ENCODE data around the gene RCAN2.

Gene RCAN2

GRCh38 chr6:46491628-46492547, 639 bp upstream of the RCAN2 start:
- DNase-seq, result peak; percentile 25

DNA sequence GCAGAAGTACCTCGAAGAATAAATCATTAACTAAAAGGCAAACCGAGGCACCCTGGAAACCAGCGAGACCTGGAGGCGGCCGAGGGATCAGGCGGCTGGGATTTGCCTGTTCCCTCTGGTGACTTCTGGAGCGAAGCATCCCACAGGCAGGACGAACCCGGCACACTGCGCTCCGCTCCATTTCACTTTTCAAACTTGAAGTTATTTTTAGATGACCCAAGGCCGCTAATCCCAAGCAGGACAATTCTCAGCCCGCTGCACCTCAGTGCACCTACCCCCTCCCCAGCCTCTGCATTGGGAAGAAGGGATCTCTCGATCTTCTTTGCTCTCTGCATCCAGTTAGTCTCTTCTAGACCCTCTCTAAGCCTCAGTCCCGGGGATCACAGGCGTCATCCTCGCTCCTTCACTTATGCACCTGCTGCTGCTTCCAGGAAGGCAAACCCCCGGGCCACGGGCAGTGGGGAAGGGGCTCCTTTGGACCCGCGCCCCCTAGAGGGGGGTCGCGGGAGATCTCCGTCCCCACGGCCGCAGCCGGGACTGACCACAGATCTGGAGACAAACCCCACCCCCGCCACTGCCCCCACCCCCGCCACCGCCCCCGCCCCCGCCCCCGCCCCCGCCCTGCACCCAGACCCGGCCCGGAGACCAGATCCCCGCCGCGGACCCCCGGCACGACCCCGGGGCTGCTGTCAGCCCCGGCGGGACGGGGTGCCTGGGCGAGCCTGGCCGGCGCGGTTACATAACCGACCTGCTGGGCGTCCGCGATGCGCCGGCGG, 636 bp downstream of the RCAN2 start:
- DNase-seq, result no peak

- DNase-seq, result no peak
These were observed 5.1 kb downstream of the RCAN2 start for GRCh38 chr6:46486181-46486580.

DNA sequence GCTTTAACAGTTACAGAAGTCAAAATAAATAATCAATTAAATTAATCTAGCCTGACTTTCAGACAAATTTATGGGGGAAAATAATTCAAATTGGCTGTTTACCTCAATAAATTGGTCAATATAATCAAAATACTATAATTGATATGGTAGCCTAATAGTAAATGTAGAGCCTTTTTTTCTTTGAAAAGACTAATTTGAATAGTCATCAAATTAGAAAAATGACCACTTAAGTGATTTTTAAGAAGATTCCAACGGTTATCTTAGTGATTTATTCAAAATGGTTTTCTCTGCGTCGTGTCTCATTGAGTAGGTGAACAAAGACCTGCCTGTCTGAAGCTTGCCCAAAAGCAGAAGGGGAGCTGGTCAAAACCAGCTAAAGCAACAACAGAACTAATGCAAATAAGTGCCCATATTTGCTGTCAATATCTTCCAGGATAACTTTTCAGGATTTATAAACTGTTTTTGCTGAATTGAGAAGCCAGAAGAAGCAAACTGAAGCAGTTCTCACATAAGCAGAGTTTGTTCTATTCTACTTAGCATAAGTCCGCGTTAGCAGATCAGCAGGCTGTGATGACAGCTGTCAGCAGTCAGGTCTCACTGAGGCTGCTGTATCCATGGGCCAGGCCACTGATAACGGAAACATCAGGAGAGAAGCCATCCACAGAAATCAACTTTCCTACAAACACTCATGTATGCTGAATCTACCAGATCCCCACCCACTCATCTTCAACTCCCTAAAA, 7.0 kb downstream of the RCAN2 start:
- DNase-seq, result no peak

DNA sequence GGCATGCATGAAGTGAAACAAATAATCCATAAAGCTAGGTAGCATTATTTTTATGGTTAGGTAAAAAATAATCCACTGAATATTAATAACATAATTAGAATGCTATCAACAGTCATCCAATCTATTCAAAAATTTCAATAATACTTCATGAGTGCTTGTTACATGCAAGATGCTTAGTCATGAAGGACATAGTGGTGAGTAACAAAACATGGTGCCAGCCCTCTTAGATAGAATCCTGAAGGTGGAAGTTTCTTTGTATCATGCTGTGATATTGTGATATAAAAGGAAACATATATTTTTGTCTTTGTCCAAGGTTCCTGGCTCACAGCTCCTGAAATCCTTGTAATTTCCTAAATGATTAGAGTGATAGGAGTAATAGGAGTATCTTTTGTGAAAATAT, 14.9 kb downstream of the RCAN2 start:
- no peak for DNase-seq

DNA sequence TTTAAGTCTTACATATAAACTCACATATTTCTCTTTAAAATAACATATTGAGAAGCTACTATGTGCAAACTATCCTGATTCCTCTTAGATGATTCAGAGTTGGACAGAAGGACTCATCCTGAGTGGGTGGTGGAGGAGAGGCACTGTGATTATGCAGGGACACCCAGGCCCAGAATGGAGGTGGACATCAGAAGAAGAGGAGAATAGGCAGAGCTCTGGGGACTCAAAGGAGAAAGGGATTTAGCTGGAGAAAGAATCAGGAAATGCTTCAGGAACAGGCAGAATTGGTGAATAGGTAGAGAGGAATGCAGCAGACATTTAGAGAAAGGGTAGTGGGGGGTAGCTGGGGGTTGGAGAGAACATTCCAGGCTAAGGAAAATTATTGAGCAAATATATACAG, 17.4 kb downstream of the RCAN2 start:
- no peak for DNase-seq

DNA sequence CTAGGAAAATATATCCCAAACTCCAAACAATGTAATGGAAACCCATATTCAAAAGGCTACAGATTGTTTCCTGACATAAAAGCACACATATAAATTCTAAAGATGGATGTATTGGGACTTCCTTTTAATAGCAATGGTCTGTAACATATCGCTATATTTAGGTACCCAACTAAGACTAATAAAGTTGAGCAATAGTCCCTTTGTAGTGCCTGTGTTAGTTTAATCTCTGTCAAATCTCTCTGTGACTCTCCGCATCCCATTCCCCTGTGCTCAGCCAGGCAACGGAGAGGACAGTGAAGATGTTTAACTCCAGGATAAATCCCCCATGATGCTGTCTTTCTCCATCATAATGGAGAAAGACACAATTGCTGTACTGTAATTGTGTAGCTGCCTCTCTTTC, 19.0 kb downstream of the RCAN2 start:
- DNase-seq, result no peak

GRCh38 chr6:46469021-46469420, 22.2 kb downstream of the RCAN2 start:
- no peak for DNase-seq

- no peak for DNase-seq
These were observed 22.7 kb downstream of the RCAN2 start for GRCh38 chr6:46468403-46469010.

- DNase-seq, result no peak
These were observed 24.7 kb downstream of the RCAN2 start for GRCh38 chr6:46466570-46466969.

- no peak for DNase-seq
These were observed 25.7 kb downstream of the RCAN2 start for GRCh38 chr6:46465294-46466165.

GRCh38 chr6:46456297-46456696, 35.0 kb downstream of the RCAN2 start:
- DNase-seq, result no peak

- DNase-seq, result no peak
These were observed 36.6 kb downstream of the RCAN2 start for GRCh38 chr6:46454691-46455090.

GRCh38 chr6:46453741-46454316, 37.4 kb downstream of the RCAN2 start:
- no peak for DNase-seq

- peak; percentile 4 for DNase-seq
These were observed 38.0 kb downstream of the RCAN2 start for GRCh38 chr6:46453216-46453615.

- DNase-seq, result no peak
These were observed 38.8 kb downstream of the RCAN2 start for GRCh38 chr6:46452312-46452917.

GRCh38 chr6:46451343-46451742, 39.9 kb downstream of the RCAN2 start:
- no peak for DNase-seq

- DNase-seq, result no peak
These were observed 46.3 kb downstream of the RCAN2 start for GRCh38 chr6:46444772-46445454.

DNA sequence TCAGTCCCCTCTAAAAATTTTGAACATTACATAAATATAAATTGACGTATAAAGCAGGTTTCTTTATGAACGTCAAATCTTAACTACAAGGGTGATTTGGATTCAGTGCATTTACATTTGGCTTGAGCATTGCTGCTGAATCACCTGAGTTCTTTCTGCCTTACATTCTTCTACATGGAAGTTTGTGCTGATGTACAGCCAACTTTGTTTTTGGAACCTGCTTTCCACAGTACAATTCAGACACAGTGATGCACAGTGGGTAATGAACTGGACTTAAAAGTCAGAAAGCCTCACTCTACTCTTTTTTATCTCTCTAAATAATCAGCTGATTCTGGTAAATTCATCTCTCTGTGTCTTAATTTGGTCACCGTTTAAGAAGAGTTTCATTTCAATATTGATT, 47.6 kb downstream of the RCAN2 start:
- DNase-seq, result no peak

DNA sequence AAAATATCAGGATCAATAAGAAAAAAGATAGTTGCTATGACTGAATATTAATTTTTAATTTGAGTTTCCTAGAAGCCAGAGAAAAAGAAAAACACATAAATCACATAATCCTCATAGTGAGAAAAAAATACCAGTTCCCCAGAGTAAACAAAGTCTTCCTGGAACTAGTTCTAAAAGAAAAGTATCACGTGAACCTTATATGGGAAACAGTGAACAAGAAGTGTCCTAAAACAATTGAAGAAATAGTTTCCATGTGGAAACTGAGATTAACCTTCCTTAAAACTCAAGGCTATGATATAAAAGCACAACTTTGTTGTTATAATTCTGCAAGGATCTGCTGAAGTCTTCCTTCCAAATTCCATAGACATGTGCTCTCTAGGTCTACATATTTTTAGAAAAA, 50.6 kb downstream of the RCAN2 start:
- DNase-seq, result no peak

DNA sequence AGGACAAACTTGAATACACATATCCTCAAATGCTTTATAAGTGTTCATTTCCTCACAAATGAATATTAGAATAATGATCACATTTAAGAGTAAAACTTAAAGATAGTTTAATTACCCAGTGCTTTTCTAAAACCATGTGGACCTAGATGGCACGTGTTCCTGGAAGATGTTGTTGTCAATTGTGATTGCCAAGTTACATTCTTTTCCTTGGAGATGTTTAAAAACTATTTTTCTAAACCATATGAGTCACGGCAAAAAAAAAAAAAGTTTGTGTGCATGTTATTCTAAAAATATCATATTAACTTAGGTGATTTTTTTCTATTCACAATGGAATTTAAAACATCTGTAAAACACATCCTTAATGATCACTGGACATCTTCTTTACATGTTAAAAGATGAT, 51.1 kb downstream of the RCAN2 start:
- DNase-seq, result no peak

Measured in DMS153 (cell line).